NCI-H1930 (cell line): Measurements from ENCODE around the gene TOB2.
"Not testable (repeated sequence)": the region's sequence is repeated elsewhere in the genome, so short reads cannot be mapped to it uniquely, and the experiment has no call there.

Experiments
- DNase-seq, 2 experiments: peaks; one replicate each; lab custom pipeline; 2025; lab: John Stamatoyannopoulos, UW

TOB2 gene

GRCh38 chr22:41425660-41426365 lies 20.8 kb downstream of the TOB2 start:
- no peak for DNase-seq

GRCh38 chr22:41418717-41419116 lies 27.9 kb downstream of the TOB2 start:
- DNase-seq: no peak

GRCh38 chr22:41417622-41418390 lies 28.8 kb downstream of the TOB2 start:
- no peak for DNase-seq

- no peak for DNase-seq
Observed at GRCh38 chr22:41415554-41415953, 31.0 kb downstream of the TOB2 start.

- DNase-seq: no peak
Observed at GRCh38 chr22:41411021-41411851, 35.4 kb downstream of the TOB2 start.

DNA sequence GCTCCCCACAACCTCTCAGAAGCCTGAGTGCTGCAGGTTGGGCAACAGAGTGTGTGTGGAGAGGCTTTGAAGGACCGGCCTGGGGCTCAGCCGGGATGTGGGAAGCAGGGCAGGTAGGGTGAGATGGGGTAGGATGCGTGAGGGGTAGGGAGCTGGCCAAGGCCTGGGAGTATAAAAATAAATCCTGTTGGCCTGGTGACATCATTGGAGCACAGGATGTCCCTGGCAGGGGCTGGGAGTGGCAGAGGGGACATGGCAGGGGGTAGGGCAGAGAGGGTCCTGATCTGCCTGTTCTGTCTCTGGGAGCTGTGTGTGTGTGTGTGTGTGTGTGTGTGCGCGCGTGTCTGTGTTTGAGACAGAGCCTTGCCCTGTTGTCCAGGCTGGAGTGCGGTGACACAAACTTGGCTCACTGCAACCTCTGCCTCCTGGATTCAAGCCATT lies 36.3 kb downstream of the TOB2 start:
- DNase-seq: no peak

DNA sequence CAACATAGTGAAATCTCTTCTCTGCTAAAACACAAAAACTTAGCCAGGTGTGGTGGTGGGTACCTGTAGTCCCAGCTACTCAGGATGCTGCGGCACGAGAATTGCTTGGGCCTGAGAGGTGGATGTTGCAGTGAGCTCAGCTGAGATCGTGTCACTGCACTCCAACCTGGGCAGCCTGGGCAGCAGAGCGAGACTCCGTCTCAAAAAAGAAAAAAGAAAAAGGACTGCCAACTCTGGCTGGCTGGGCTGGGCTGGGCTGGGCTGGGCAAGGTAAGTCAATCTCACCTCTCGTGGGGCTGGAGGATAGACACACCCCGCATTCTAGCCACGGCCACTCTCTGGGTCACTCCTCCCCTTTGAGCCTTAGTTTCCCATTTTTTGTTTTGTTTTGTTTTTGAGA lies 37.9 kb downstream of the TOB2 start:
- DNase-seq: no peak

DNA sequence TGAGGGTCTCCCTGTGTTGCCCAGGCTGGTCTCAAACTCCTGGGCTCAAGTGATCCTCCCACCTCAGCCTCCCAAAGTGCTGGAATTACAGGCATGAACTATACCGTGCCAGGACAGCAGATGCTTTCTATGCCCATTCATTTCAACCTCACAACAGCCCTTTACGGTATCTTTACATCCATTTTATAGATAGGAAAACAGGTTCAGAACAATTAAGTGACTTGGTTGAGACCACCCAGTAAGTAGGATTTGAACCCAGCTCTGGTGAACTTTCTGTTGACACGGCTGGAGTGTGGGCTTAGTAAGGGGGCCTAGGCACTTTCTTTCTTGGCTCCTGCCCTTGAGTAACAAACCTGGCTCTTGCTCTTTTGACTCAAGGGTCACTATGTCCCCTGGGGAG lies 39.2 kb downstream of the TOB2 start:
- DNase-seq: no peak

DNA sequence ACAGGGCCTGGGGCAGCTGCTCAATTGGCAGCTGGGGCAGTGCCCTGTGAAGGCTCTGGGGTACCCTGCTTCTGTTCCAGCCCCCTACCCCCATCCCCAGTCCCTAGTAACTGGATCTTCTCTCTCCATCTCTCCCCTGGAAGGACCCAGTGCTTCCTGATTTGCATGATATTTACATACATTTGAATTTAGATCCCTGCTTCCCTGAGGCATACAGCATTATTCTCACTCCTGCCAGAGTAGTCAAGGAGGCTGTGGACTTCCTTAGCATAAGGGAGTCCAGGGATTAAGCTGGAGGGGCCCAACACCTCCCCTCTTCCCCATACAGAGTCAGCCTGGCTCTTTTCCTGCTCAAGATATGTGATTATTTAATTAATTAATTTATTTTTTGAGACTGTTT lies 40.2 kb downstream of the TOB2 start:
- no peak for DNase-seq

- no peak for DNase-seq
Observed at GRCh38 chr22:41405588-41405987, 41.0 kb downstream of the TOB2 start.

GRCh38 chr22:41403532-41404318 lies 42.9 kb downstream of the TOB2 start:
- DNase-seq: peak; percentile 51 to 73

DNA sequence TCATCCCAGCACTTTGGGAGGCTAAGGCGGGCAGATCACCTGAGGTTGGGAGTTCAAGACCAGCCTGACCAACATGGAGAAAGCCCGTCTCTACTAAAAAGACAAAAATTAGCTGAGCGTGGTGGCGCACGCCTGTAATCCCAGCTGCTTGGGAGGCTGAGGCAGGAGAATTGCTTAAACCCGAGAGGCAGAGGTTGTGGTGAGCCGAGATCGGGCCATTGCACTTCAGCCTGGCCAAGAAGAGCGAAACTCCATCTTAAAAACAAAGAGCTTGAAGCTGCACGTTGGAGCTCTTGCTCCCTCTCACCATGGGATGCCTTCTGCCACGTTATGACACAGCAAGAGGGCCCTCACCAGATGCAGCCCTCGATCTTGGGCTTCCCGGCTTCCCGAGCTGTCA lies 43.8 kb downstream of the TOB2 start:
- not testable (repeated sequence) for DNase-seq

DNA sequence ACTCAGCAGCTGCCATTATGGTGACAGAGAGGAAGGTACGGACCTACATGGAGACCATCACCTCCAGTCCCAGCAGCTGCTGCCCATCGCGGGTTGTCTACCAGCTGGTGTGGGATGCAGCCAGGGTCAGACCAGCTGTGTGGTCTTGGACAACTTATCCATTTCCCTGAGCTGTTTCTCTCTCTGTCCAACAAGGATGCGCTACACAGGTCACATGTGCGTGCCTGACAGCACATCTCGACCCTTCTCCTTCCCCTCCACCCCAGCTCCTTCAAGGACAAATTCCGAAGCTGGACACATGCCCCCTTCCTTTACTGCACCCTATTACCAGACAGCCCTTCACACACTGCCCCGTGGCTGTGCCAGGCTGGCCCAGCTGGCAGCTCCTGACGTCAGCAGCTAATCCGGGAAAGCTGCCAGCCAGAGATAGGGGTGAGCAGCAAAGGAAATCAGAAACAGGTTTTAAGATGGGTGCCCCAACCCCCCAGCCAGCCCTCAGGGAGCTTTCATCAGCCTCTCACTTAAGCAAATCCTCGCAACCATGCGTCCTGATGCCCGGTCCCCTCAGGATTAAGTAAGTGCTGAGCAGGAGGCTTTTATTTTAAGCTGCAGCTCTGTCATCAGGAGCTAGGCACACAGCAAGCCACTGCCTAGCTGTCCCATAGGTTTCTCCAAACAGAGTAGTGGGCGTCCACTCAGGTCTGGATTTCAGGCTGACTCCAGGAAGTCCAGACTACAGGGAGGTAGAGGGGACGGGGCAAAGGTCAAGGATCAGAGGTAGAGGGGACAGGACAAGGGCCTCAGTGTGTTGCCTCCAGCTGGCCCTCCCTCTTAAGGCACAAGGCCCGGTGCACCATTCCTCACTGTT lies 44.6 kb downstream of the TOB2 start:
- DNase-seq: no peak

- DNase-seq: no peak
Observed at GRCh38 chr22:41398921-41399320, 47.7 kb downstream of the TOB2 start.

- DNase-seq: no peak
Observed at GRCh38 chr22:41397143-41397811, 49.3 kb downstream of the TOB2 start.

DNA sequence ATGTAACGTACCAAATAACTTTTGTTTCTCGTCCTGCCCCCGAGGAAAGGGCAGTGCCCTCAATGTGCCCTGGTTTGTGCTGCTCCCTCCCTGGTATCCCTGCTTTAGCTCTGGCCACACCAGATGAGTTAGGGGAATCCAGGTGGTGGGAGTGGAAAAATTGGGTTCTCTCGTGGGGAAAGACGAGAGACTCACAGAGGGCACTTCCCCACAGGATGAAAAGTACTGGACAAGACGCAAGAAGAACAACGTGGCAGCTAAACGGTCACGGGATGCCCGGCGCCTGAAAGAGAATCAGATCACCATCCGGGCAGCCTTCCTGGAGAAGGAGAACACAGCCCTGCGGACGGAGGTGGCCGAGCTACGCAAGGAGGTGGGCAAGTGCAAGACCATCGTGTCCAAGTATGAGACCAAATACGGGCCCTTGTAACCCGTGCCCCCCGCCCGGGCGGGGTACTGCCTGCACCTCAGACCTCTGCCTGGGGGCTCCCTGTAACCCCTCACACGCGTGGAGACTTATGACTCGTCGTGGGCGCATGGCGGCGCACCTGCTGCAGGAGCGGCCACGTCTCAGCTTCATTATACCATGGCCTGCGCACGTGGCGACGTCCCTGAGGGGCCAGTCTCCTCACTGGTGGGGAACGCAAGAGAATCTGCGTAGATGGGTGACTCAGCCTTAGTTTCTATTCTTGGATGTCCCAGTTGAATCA lies 50.9 kb downstream of the TOB2 start:
- no peak for DNase-seq

DNA sequence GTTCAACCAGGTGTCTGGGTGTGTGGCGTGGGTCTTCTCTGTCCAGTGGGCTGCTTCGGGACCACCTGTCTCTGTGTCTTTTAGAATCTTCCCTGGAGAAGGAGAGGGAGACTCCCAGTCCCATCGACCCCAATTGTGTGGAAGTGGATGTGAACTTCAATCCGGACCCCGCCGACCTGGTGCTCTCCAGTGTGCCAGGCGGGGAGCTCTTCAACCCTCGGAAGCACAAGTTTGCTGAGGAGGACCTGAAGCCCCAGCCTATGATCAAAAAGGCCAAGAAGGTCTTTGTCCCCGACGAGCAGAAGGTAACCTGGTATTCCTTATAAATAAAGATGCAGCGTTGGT lies 52.6 kb downstream of the TOB2 start:
- no peak for DNase-seq

GRCh38 chr22:41387341-41387740 lies 59.3 kb downstream of the TOB2 start:
- no peak for DNase-seq

GRCh38 chr22:41384128-41384527 lies 62.5 kb downstream of the TOB2 start:
- DNase-seq: no peak
